ENCODE data around the gene NAGLU.
A peak's percentile ranks its signal among the peaks of the same experiment; 100 is the strongest.
"Not testable (repeated sequence)": the region's sequence is repeated elsewhere in the genome, so short reads cannot be mapped to it uniquely, and the experiment has no call there.

NAGLU gene

DNA sequence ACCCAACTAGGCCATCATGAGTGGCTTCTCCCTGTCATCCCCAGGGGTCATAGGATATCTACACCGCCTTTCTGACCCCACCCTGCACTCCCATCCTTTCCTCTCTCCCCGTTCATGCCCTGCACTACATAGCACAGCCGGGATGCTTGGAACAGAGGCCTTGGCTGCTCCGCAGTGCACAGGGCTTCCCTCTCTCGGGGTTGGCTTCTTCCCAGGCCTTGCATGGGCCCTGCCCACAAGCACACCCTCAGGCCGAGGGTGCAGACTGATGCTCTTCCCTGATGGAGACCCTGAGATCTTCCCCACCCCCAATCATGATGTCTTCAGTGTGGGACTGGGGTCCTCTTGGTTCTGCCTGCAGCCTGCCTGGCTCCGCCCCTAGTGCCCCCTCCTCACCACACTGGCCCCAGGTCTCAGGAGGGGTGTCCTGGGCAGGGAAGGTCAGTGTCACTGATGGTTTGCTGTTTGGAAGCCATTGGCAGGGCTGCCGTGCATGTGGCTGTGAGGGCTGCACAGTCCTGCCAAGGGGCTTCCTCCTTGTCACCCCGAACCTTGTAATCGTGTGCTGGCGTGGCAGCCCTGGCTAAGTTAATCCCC, 14.3 kb upstream of the NAGLU start:
- DNase-seq (ENCODE audit: low spot score), result no peak

DNA sequence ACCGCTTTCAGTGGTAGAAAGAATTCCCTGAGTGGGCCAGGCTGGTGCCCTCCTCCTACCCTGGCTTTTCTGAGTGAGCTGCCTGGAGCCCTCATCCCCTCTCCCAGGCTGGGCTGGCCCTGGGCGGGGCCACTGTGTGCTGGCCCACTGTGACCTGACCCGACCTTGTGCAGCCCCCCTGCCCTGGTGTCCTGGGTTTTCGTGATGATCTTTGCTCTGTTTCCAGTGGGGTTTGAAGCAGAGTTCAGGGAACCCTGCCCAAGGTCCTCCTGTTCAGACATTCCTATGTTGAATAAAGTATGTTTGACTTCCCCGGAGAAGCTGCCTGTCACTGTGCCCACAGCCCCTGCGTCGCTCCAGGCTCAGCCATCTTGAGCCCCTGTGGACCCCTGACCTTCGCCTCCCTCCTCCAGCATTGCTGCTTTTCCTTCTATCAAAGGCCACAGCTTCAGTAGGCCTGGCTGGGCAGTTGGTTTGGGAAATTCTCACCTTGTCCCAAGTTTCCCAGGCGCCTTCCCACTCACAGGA, 13.7 kb upstream of the NAGLU start:
- no peak for DNase-seq (ENCODE audit: low spot score)

DNA sequence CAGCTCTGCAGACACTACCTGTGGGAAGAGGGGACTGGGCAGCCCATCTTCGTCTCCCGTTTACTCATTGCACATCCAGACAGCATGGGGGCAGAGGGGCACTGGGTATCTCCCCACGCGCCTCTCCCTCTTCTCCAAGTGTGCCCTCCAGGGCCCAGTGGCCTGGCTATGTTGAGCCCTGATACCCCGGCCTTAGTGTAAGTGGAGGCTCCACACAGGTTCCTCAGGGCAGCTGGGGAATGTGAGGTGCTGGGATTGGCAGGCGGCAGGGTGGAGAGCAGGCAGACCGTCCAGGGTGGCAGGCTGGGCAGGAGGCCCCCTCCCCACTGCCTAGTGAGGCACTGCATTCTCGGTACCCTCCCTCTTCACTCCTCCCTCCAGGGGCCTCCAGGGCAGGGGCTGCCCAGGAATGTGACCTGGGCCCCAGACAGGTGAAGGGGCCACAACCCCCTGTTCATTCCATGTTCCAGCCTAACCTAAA, 13.2 kb upstream of the NAGLU start:
- DNase-seq (ENCODE audit: low spot score), result no peak

DNA sequence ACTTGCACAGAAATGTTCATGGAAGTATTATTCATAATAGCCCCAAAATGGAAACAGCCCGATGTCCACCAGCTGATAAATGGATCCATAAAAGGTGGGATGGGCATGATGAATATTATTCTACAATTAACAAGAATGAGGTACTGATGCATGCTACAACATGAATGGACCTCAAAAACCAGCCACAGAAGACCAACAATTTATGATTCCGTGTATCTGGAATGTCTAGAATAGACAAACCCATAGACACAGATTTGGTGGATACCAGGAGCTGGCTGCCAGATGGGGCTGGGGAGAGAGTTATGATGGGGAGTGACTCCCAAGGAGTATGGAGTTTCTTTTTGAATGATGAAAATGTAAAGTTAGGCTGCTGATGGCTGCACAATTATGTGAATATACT, 10.8 kb upstream of the NAGLU start:
- no peak for DNase-seq (ENCODE audit: low spot score)

DNA sequence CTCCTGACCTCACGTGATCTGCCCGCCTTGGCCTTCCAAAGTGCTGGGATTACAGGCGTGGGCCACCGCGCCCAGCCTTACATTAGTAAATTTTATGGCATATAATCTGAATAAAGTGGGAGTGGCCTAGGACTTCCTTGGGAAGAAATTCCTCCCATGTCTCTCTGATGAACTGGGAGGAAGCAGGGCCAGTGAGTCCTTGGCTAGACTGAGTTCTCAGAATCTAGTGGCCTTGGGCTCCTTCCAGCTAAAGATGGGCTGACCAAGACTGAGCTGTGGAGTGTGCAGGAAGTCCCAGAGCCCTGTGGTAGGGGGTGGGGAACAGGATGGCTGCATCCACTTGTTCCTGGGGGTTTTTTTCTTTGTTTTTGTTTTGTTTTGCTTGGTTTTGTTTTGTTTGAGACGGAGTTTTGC, 10.0 kb upstream of the NAGLU start:
- no peak for DNase-seq (ENCODE audit: low spot score)

DNA sequence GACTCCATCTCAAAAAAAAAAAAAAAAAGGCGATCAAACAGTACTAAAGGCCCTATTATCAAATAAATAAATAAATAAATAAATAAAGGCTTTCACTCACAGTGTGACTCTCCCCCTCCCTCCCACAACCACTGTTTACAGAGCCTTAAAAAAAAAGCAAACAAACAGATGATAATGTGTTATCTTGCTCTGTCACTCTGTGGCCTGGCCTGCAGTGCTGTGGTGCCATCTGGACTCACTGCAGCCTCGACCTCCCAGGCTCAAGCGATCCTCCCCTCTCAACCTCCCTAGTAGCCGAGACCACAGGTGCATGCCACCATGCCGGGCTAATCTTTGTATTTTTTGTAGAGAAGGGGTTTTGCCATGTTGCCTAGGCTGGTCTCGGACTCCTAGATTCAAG, 8.1 kb upstream of the NAGLU start:
- no peak for DNase-seq (ENCODE audit: low spot score)

DNA sequence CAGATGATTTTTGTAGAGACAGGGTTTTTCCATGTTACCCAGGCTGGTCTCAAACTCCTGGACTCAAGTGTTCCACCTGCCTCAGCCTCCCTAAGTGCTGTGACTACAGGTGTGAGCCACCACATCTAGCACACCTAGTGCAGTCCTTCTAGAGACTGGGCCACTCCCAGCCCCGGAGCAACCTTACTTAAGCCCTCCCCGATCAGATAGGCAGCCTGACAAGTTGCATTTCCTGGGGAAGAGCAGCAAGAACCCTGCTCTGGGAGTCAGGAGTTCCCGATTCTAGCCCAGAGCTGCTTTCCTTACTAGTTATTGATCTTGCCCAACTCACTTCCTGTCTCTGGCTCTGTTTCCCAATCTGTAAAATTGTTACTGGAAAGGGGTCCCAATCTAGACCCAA, 7.0 kb upstream of the NAGLU start:
- DNase-seq (ENCODE audit: low spot score), result no peak

DNA sequence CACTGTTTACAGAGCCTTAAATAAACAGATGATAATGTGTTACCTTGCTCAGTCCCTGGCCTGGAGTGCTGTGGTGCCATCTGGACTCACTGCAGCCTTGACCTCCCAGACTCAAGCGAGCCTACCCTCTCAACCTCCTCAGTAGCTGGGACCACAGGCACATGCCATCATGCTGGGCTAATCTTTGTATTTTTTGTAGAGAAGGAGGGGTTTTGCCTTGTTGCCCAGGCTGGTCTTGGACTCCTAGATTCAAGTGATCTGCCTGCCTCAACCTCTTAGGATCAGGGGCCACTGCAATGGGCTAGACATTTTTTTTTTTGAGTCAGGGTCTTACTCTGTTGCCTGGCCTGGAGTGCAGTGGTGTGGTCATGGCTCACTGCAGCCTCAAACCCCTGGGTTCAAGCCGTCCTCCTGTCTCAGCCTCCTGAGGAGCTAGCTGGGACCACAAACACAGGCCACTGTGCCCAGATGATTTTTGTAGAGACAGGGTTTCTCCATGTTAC, 5.0 kb upstream of the NAGLU start:
- no peak for DNase-seq (ENCODE audit: low spot score)

DNA sequence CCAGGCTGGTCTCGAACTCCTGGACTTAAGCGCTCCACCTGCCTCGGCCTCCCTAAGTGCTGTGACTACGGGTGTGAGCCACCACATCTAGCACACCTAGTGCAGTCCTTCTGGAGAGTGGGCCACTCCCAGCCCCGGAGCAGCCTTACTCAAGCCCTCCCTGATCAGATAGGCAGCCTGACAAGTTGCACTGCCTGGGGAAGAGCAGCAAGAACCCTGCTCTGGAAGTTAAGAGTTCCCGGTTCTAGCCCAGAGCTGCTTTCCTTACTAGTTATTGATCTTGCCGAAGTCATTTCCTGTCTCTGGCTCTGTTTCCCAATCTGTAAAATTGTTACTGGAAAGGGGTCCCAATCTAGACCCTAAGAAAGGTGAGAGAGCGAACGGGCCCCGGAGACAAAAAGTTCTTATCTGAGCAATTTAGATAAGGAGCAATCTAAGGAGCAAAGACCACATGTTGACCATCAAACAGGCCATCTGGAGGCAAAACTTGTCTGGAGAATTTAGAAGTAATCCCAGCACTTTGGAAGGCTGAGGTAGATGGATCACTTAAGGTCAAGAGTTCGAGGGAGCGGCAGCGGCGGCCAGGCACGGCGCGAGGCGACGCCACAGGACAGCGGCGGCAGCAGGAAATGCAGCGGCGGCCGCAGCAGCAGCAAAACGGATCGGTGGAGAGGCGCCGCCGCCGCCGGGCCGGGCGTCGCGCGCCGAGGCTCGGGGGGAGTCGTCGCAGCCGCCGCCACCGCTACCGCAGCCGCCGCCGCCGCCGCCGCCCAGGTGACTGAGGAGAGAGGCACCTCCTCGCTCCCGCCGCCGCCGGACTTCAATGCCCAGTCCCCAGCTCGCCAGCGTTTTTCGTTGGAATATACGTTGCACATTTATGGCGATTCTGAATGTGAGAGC, 4.3 kb upstream of the NAGLU start:
- peak; percentile 30 for DNase-seq (ENCODE audit: low spot score)

DNA sequence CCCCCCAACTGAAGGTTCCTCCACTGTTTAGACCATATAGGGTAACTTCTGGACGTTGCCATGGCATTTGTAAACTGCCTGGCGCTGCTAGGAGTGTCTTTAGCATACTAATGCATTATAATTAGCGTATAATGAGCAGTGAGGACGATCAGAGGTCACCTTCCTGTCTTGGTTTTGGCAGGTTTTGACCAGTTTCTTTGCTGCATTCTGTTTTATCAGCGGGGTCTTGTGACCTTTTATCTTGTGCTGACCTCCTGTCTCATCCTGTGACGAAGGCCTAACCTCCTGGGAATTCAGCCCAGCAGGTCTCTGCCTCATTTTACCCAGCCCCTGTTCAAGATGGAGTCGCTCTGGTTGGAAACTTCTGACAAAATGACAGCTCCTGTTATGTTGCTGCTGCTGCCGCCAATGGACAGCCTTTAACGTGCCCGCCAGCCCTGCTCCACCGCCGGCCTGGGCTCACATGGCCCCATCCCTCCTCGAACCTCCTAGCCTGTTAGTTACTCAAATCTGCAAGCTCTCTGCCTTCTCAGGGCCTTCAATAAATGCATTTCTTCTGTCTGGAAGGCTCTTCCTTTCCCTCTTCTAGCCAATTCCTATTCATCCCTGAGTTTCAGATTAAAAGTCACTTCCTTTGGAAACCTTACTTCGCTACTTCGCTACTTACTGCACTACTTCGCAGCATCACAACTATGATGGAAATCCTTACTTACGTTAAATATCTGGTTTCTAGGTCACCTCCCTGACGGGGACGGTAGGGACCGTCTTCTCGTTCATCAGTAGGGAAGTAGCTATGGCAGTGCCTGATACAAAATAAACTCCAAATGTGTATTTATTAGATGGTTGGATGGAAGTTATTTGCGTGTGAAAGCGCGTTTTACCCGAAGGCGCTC, 640 bp upstream of the NAGLU start:
- no peak for DNase-seq (ENCODE audit: low spot score)

DNA sequence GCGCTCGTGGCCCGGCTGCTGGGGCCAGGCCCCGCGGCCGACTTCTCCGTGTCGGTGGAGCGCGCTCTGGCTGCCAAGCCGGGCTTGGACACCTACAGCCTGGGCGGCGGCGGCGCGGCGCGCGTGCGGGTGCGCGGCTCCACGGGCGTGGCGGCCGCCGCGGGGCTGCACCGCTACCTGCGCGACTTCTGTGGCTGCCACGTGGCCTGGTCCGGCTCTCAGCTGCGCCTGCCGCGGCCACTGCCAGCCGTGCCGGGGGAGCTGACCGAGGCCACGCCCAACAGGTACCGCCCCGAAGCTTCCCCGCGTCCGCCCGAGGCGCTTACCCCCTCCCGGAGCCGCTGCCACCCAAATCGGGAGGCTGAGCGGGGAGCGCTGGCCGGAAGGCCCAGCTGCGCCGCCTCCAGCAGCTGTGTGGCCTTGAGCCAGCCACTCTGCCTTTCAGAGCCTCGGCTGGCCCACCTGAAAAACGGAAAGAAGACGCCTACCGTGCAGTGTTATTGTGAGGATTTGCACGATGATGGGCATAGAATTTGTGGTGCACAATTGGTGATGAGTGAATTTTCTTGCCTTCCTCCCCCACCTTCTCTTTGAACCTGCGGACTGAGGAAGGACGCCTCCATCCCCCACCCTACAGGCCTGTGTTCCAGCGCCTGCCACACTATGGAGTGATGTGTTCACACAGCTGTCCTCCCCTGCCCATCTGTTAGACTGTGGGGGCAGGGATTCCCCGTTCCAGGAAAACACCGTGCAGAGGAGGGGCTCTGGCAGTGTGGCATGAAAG, 523 bp downstream of the NAGLU start:
- peak; percentile 74 for DNase-seq (ENCODE audit: low spot score)

DNA sequence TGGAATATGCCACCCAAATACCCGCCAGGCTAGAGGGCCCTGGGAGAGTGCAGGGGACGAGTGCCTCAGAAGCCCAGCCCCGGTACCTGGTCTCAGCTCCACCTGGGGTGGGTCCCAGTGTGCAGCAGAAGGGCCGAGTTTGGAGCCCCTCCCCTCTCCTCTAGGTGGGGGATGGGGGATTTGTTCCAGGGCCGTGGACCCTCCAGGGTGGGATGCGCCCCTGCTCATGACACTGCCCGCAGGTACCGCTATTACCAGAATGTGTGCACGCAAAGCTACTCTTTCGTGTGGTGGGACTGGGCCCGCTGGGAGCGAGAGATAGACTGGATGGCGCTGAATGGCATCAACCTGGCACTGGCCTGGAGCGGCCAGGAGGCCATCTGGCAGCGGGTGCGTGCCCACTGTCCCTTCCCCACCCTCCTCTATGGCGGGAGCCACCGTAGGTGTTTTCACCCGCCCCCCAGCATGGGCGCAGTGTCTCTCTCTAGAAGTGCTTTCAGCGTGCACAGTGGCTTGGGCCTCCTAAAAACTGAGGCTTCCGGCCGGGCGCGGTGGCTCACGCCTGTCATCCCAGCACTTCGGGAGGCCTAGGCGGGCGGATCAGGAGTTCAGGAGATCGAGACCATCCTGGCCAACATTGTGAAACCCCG, 1.2 kb downstream of the NAGLU start:
- DNase-seq (ENCODE audit: low spot score), result no peak

DNA sequence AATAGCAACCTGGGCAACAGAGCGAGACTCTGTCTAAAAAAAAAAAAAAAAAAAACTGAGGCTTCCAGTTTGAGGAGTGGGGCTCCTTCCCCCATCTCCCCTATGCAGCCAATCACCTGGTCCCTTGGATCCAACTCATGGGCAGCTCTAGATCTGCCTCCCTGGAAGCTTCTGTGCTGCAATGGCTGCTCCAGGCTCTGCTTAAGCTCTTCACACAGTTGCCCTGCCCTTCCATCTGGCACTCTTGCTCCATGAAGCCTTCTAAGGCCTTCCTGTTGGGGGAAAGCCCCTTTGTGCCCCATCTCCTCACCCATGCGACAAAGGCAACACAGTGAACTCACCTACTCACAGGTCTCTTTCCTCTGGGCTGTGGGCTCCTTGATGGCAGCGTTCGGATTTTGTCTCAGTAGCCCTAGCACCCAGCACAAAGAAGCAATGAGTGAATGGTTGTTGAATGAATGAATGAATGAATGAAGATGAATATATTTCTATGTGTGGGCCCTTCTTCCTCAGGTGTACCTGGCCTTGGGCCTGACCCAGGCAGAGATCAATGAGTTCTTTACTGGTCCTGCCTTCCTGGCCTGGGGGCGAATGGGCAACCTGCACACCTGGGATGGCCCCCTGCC, 1.9 kb downstream of the NAGLU start:
- no peak for DNase-seq (ENCODE audit: low spot score)

DNA sequence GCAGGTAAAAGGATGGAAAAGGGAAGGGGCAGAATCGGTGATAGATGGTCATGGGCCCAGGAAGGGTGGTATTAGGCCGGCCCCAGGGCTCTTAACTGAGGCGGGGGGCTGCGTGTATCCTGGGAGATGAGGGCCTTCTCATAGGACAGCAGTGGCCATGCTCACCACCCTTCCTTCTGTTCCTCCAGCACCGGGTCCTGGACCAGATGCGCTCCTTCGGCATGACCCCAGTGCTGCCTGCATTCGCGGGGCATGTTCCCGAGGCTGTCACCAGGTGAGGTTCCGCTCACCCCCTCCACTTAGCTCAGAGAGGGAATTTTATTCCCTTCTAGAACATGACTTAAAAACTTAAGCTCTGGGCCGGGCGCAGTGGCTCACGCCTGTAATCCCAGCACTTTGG, 2.4 kb downstream of the NAGLU start:
- no peak for DNase-seq (ENCODE audit: low spot score)

DNA sequence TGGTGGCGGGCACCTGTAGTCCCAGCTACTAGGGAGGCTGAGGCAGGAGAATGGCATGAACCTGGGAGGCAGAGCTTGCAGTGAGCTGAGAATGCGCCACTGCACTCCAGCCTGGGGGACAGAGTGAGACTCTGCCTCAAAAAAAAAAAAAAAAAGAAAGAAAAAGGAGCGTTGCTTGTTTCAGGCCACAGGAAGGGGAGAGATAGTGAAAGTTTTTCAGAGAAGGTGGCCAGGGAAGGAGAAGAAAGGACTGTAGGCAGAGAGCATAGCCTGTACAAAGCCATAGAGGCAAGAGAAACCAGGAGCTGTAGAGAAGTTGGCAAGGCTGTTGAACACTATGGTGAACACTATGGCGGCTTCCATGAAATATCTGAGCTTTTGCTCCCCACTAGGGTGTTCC, 4.5 kb downstream of the NAGLU start:
- DNase-seq (ENCODE audit: low spot score), result not testable (repeated sequence)

DNA sequence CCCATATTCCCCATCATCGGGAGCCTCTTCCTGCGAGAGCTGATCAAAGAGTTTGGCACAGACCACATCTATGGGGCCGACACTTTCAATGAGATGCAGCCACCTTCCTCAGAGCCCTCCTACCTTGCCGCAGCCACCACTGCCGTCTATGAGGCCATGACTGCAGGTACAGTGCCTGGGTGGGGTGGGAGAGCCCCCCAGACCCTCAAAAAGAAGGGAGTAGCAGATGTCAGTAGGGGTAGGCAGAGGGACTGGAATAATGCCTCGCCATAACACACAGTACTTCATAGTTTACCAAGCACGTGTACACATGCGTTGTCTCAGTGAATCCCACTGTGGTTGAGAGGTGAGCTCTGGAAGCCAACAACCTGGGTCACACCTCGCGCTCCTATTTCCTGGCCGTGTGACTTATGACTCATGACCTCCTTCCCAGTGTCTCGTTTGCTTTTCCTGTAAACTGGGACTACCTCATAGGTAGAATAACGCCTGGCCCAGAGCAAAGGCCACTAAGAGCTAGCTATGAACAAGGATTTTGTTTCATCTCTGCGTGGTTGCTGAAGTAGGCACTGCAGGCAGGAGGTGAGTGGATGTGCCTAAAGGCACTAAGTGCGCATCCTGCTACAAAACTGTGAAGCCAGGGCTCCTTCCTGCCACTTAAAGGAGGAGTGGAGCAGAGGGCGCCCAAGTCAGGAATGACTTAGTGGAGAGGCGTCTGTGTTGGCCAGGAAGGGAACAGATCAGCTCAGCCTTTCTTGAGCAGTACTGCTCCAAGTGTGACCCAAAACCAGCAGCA, 5.2 kb downstream of the NAGLU start:
- DNase-seq (ENCODE audit: low spot score), result peak; percentile 38

DNA sequence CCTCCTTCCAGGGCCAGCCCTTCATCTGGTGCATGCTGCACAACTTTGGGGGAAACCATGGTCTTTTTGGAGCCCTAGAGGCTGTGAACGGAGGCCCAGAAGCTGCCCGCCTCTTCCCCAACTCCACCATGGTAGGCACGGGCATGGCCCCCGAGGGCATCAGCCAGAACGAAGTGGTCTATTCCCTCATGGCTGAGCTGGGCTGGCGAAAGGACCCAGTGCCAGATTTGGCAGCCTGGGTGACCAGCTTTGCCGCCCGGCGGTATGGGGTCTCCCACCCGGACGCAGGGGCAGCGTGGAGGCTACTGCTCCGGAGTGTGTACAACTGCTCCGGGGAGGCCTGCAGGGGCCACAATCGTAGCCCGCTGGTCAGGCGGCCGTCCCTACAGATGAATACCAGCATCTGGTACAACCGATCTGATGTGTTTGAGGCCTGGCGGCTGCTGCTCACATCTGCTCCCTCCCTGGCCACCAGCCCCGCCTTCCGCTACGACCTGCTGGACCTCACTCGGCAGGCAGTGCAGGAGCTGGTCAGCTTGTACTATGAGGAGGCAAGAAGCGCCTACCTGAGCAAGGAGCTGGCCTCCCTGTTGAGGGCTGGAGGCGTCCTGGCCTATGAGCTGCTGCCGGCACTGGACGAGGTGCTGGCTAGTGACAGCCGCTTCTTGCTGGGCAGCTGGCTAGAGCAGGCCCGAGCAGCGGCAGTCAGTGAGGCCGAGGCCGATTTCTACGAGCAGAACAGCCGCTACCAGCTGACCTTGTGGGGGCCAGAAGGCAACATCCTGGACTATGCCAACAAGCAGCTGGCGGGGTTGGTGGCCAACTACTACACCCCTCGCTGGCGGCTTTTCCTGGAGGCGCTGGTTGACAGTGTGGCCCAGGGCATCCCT, 7.4 kb downstream of the NAGLU start:
- no peak for DNase-seq (ENCODE audit: low spot score)

DNA sequence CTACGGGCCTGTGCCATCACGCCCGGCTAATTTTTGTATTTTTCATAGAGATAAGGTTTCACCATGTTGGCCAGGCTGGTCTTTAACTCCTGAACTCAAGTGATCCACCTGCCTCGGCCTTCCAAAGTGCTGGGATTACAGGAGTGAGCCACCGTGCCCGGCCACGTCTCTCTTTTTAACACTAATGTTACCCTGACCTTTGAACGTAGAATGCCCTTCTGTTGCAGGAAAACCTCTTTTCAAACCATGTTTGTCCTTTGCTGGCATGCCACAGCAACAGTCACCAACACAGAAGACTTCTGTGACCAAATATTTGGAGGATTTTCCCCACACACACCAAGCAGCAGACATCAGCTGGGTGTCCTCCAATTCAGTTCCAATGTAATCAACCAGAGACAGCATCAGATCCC, 8.8 kb downstream of the NAGLU start:
- DNase-seq (ENCODE audit: low spot score), result no peak

Measured in activated CD4-positive, alpha-beta T cell treated with anti-CD3 and anti-CD28 coated beads, Interleukin-2, Interleukin-4, amounts not matched to agents 100 ng/mL and 50 ng/mL, durations not matched to agents 16 hours and 8 hours (primary cell).